ENCODE data around the gene KLK7. TPM values are rescaled to one million over a fixed set of nuclear protein-coding genes. Genes with fewer than 3 reads are reported as not detected.

Gene KLK7
- 0.32 TPM for total RNA-seq
- polyA plus RNA-seq, result 0.14 TPM

GRCh38 chr19:50983625-50984292 lies at the start of gene KLK7:
Gene KLK7 (minus strand): TSS chr19:50983917. CDS start chr19:50982399, 1,518 bp downstream.
- no peak for DNase-seq (ENCODE audit: extremely low spot score)
- Histone ChIP-seq H3K27ac (ENCODE audit: low read depth) (no peak within 1 kb of the TSS), H3K4me3 (ENCODE audit: low read depth, low read length) (no peak within 1 kb of the TSS), H3K36me3 (ENCODE audit: insufficient read depth) (no peaks in the 10 kb centered on the region), H3K4me1 (ENCODE audit: insufficient read depth) (no peaks in the 10 kb centered on the region)
- WGBS, result 15% methylated on average over 28 of the region's 28 CpGs

GRCh38 chr19:51031880-51032225 lies 48.1 kb upstream of the KLK7 start:
- no peak overlapping the region for H3K4me3 ChIP-seq (ENCODE audit: low read depth, low read length)
- 92% methylated on average over 28 of the region's 28 CpGs for WGBS
- no peak for DNase-seq (ENCODE audit: extremely low spot score)
- no peak overlapping the region for H3K27ac ChIP-seq (ENCODE audit: low read depth)
- no peaks in the 10 kb centered on the region for H3K4me1 ChIP-seq (ENCODE audit: insufficient read depth)
- H3K36me3 ChIP-seq (ENCODE audit: insufficient read depth), result no peaks in the 10 kb centered on the region

- Histone ChIP-seq H3K4me3 (ENCODE audit: low read depth, low read length) (no peak overlapping the region), H3K4me1 (ENCODE audit: insufficient read depth) (no peaks in the 10 kb centered on the region), H3K36me3 (ENCODE audit: insufficient read depth) (no peaks in the 10 kb centered on the region), H3K27ac (ENCODE audit: low read depth) (no peak overlapping the region)
- WGBS, result 91% methylated on average over 7 of the region's 7 CpGs
- DNase-seq (ENCODE audit: extremely low spot score), result no peak
Observed at GRCh38 chr19:51031220-51031879, 47.6 kb upstream of the KLK7 start.

GRCh38 chr19:51030631-51031030 lies 46.9 kb upstream of the KLK7 start:
- H3K4me1 ChIP-seq (ENCODE audit: insufficient read depth), result no peaks in the 10 kb centered on the region
- 77% methylated on average over 13 of the region's 13 CpGs for WGBS
- no peak overlapping the region for H3K27ac ChIP-seq (ENCODE audit: low read depth)
- H3K4me3 ChIP-seq (ENCODE audit: low read depth, low read length), result no peak overlapping the region
- H3K36me3 ChIP-seq (ENCODE audit: insufficient read depth), result no peaks in the 10 kb centered on the region
- DNase-seq (ENCODE audit: extremely low spot score), result no peak

- no peak for DNase-seq (ENCODE audit: extremely low spot score)
- H3K4me1 ChIP-seq (ENCODE audit: insufficient read depth), result no peaks in the 10 kb centered on the region
- WGBS, result 89% methylated on average over 2 of the region's 2 CpGs
Observed at GRCh38 chr19:51029718-51030117, 46.0 kb upstream of the KLK7 start.

GRCh38 chr19:51027873-51028272 lies 44.2 kb upstream of the KLK7 start:
- Histone ChIP-seq H3K4me3 (ENCODE audit: low read depth, low read length) (no peak overlapping the region), H3K27ac (ENCODE audit: low read depth) (no peak overlapping the region), H3K36me3 (ENCODE audit: insufficient read depth) (no peaks in the 10 kb centered on the region), H3K4me1 (ENCODE audit: insufficient read depth) (no peaks in the 10 kb centered on the region)
- WGBS, result 32% methylated on average over 5 of the region's 5 CpGs
- DNase-seq (ENCODE audit: extremely low spot score), result no peak

More at GRCh38 chr19:51029718-51030117, 46.0 kb upstream of the KLK7 start:
- Histone ChIP-seq H3K27ac (ENCODE audit: low read depth) (no peak overlapping the region), H3K36me3 (ENCODE audit: insufficient read depth) (no peaks in the 10 kb centered on the region), H3K4me3 (ENCODE audit: low read depth, low read length) (no peak overlapping the region)

GRCh38 chr19:51027126-51027806 lies 43.5 kb upstream of the KLK7 start:
- no peak for DNase-seq (ENCODE audit: extremely low spot score)
- Histone ChIP-seq H3K4me3 (ENCODE audit: low read depth, low read length) (no peak overlapping the region), H3K36me3 (ENCODE audit: insufficient read depth) (no peaks in the 10 kb centered on the region), H3K27ac (ENCODE audit: low read depth) (no peak overlapping the region), H3K4me1 (ENCODE audit: insufficient read depth) (no peaks in the 10 kb centered on the region)
- WGBS, result 43% methylated on average over 14 of the region's 14 CpGs

GRCh38 chr19:51026554-51026831 lies 42.8 kb upstream of the KLK7 start, which contains the start of gene KLK11:
Gene KLK11 (minus strand): TSS chr19:51026616. CDS start chr19:51025631, 985 bp downstream.
- Histone ChIP-seq H3K36me3 (ENCODE audit: insufficient read depth) (no peaks in the 10 kb centered on the region), H3K4me1 (ENCODE audit: insufficient read depth) (no peaks in the 10 kb centered on the region), H3K27ac (ENCODE audit: low read depth) (no peak within 1 kb of the TSS), H3K4me3 (ENCODE audit: low read depth, low read length) (no peak within 1 kb of the TSS)
- 82% methylated on average over 11 of the region's 11 CpGs for WGBS
- DNase-seq (ENCODE audit: extremely low spot score), result no peak

GRCh38 chr19:51025809-51026553 lies 42.3 kb upstream of the KLK7 start:
- H3K27ac ChIP-seq (ENCODE audit: low read depth), result no peak overlapping the region
- no peaks in the 10 kb centered on the region for H3K36me3 ChIP-seq (ENCODE audit: insufficient read depth)
- WGBS, result 51% methylated on average over 18 of the region's 18 CpGs
- no peaks in the 10 kb centered on the region for H3K4me1 ChIP-seq (ENCODE audit: insufficient read depth)
- no peak for DNase-seq (ENCODE audit: extremely low spot score)
- H3K4me3 ChIP-seq (ENCODE audit: low read depth, low read length), result no peak overlapping the region

- no peak overlapping the region for H3K27ac ChIP-seq (ENCODE audit: low read depth)
- no peaks in the 10 kb centered on the region for H3K36me3 ChIP-seq (ENCODE audit: insufficient read depth)
- H3K4me3 ChIP-seq (ENCODE audit: low read depth, low read length), result no peak overlapping the region
- DNase-seq (ENCODE audit: extremely low spot score), result no peak
- H3K4me1 ChIP-seq (ENCODE audit: insufficient read depth), result no peaks in the 10 kb centered on the region
- 62% methylated on average over 6 of the region's 6 CpGs for WGBS
Observed at GRCh38 chr19:51025401-51025800, 41.7 kb upstream of the KLK7 start.

GRCh38 chr19:51024924-51025323 lies 41.2 kb upstream of the KLK7 start:
- Histone ChIP-seq H3K36me3 (ENCODE audit: insufficient read depth) (no peaks in the 10 kb centered on the region), H3K4me1 (ENCODE audit: insufficient read depth) (no peaks in the 10 kb centered on the region), H3K27ac (ENCODE audit: low read depth) (no peak overlapping the region), H3K4me3 (ENCODE audit: low read depth, low read length) (no peak overlapping the region)
- WGBS, result 43% methylated on average over 5 of the region's 5 CpGs
- DNase-seq (ENCODE audit: extremely low spot score), result no peak

- DNase-seq (ENCODE audit: extremely low spot score), result no peak
- no peak overlapping the region for H3K4me3 ChIP-seq (ENCODE audit: low read depth, low read length)
- 67% methylated on average over 11 of the region's 11 CpGs for WGBS
- H3K4me1 ChIP-seq (ENCODE audit: insufficient read depth), result no peaks in the 10 kb centered on the region
- no peak overlapping the region for H3K27ac ChIP-seq (ENCODE audit: low read depth)
- H3K36me3 ChIP-seq (ENCODE audit: insufficient read depth), result no peaks in the 10 kb centered on the region
Observed at GRCh38 chr19:51023946-51024345, 40.2 kb upstream of the KLK7 start.

GRCh38 chr19:51022526-51022925 lies 38.8 kb upstream of the KLK7 start:
- 58% methylated on average over 14 of the region's 14 CpGs for WGBS
- DNase-seq (ENCODE audit: extremely low spot score), result no peak
- no peak overlapping the region for H3K27ac ChIP-seq (ENCODE audit: low read depth)
- no peaks in the 10 kb centered on the region for H3K4me1 ChIP-seq (ENCODE audit: insufficient read depth)
- H3K4me3 ChIP-seq (ENCODE audit: low read depth, low read length), result no peak overlapping the region
- H3K36me3 ChIP-seq (ENCODE audit: insufficient read depth), result no peaks in the 10 kb centered on the region
